H9 (cell line): Measurements from ENCODE around the gene PRR12. TPM values are rescaled to one million over a fixed set of nuclear protein-coding genes. Genes with fewer than 3 reads are reported as not detected.

Experiments used
- DNase-seq: peaks from one replicate; pipeline ENCODE4 v3.0.0-alpha.2; 2017
- H2AFZ ChIP-seq: one replicate; pipeline ENCODE4 v1.6.1; 2013; ENCODE audit warnings: mild to moderate bottlenecking, low read length, control low read depth, moderate library complexity
- H2AK5ac ChIP-seq: 2 replicates; pipeline ENCODE4 v1.6.1; 2013; ENCODE audit warnings: low read length, control low read depth, mixed read lengths; ENCODE audit not compliant: insufficient read length
- H2BK120ac ChIP-seq: one replicate; pipeline ENCODE4 v1.6.1; 2013; ENCODE audit warnings: low read depth, mild to moderate bottlenecking, low read length, control low read depth, inconsistent platforms; ENCODE audit not compliant: poor library complexity, severe bottlenecking
- H2BK12ac ChIP-seq: 2 replicates; pipeline ENCODE4 v1.6.1; 2013; ENCODE audit warnings: low read length, control low read depth, mixed read lengths, low read depth; ENCODE audit not compliant: insufficient read length
- H2BK15ac ChIP-seq: 2 replicates; pipeline ENCODE4 v1.6.1; 2013; ENCODE audit warnings: low read depth, low read length, control low read depth
- H2BK20ac ChIP-seq: one replicate; pipeline ENCODE4 v1.6.1; 2013; ENCODE audit warnings: low read depth, mild to moderate bottlenecking, low read length, control low read depth, inconsistent platforms; ENCODE audit not compliant: poor library complexity, severe bottlenecking
- H2BK5ac ChIP-seq: 2 replicates; pipeline ENCODE4 v1.6.1; 2013; ENCODE audit warnings: low read length, control low read depth, mixed read lengths; ENCODE audit not compliant: insufficient read length
- H3K14ac ChIP-seq: 2 replicates; pipeline ENCODE4 v1.6.1; 2013; ENCODE audit warnings: low read length, control low read depth; ENCODE audit not compliant: insufficient read depth
- H3K18ac ChIP-seq: 2 replicates; pipeline ENCODE4 v1.6.1; 2013; ENCODE audit warnings: low read depth, mild to moderate bottlenecking, mixed read lengths, low read length, control low read depth; ENCODE audit not compliant: insufficient read length
- H3K23ac ChIP-seq: 2 replicates; pipeline ENCODE4 v1.6.1; 2013; ENCODE audit warnings: low read length, control low read depth, mixed read lengths, low read depth; ENCODE audit not compliant: insufficient read length
- H3K23me2 ChIP-seq: 2 replicates; pipeline ENCODE4 v1.6.1; 2013; ENCODE audit warnings: low read depth, mild to moderate bottlenecking, mixed read lengths, low read length, control low read depth; ENCODE audit not compliant: insufficient read length, poor library complexity, severe bottlenecking
- H3K27ac ChIP-seq: 2 replicates; pipeline ENCODE4 v1.5.1; 2013; ENCODE audit warnings: low read length, control low read depth, mixed read lengths, low read depth; ENCODE audit not compliant: insufficient read length
- H3K27me3 ChIP-seq: 2 replicates; pipeline ENCODE4 v1.6.1; 2013; ENCODE audit warnings: low read length, control low read depth, inconsistent platforms; ENCODE audit not compliant: insufficient read depth
- H3K4ac ChIP-seq: 2 replicates; pipeline ENCODE4 v1.6.1; 2013; ENCODE audit warnings: low read depth, mild to moderate bottlenecking, control low read depth, inconsistent platforms, low read length, moderate library complexity
- H3K4me1 ChIP-seq: 2 replicates; pipeline ENCODE4 v1.6.1; 2013; ENCODE audit warnings: low read length, control low read depth, inconsistent platforms; ENCODE audit not compliant: insufficient read depth
- H3K4me2 ChIP-seq: 2 replicates; pipeline ENCODE4 v1.6.1; 2013; ENCODE audit warnings: low read length, control low read depth, mixed read lengths; ENCODE audit not compliant: insufficient read length, insufficient read depth
- H3K56ac ChIP-seq: 2 replicates; pipeline ENCODE4 v1.6.1; 2013; ENCODE audit warnings: low read depth, mild to moderate bottlenecking, mixed read lengths, low read length, control low read depth; ENCODE audit not compliant: insufficient read length
- H3K79me1 ChIP-seq: 2 replicates; pipeline ENCODE4 v1.6.1; 2013; ENCODE audit warnings: low read depth, mild to moderate bottlenecking, moderate library complexity, low read length, control low read depth, inconsistent platforms; ENCODE audit not compliant: insufficient read depth, poor library complexity, severe bottlenecking
- H3K79me2 ChIP-seq: 2 replicates; pipeline ENCODE4 v1.6.1; 2013; ENCODE audit warnings: low read length, control low read depth, inconsistent platforms; ENCODE audit not compliant: insufficient read depth
- H3K9ac ChIP-seq: 2 replicates; pipeline ENCODE4 v1.6.1; 2013; ENCODE audit warnings: low read length, control low read depth, mixed read lengths; ENCODE audit not compliant: insufficient read length; ENCODE audit errors: extremely low read depth
- H3K9me3 ChIP-seq: one replicate; pipeline ENCODE4 v1.6.1; 2013; ENCODE audit warnings: low read depth, low read length, inconsistent platforms; ENCODE audit not compliant: control insufficient read depth
- H3T11ph ChIP-seq: one replicate; pipeline ENCODE4 v1.6.1; 2013; ENCODE audit warnings: mild to moderate bottlenecking, low read length, control low read depth, inconsistent platforms
- H4K20me1 ChIP-seq: one replicate; pipeline ENCODE4 v1.6.1; 2013; ENCODE audit not compliant: control insufficient read depth, insufficient read length, insufficient read depth
- H4K5ac ChIP-seq: 2 replicates; pipeline ENCODE4 v1.6.1; 2013; ENCODE audit warnings: low read depth, mild to moderate bottlenecking, mixed read lengths, low read length, control low read depth; ENCODE audit not compliant: insufficient read length
- H4K8ac ChIP-seq: replicated peaks from 2 replicates; pipeline ENCODE4 v1.6.1; 2013; ENCODE audit warnings: low read length, control low read depth, mixed read lengths, low read depth; ENCODE audit not compliant: insufficient read length
- H4K91ac ChIP-seq: 2 replicates; pipeline ENCODE4 v1.6.1; 2013; ENCODE audit warnings: low read depth, mild to moderate bottlenecking, moderate library complexity, mixed read lengths, low read length, control low read depth; ENCODE audit not compliant: insufficient read length
- H3K27ac Mint-ChIP-seq, 3 experiments: 2 replicates in 2 of 3; 3 replicates in 1 of 3; pipeline ENCODE4 v1.8.0; 2020 to 2021; ENCODE audit warnings: mixed read lengths in 3 of 3, mild to moderate bottlenecking in 1 of 3, moderate library complexity in 1 of 3
- H3K27me3 Mint-ChIP-seq: 2 replicates; pipeline ENCODE4 v1.8.0; 2021; ENCODE audit warnings: low read depth, mild to moderate bottlenecking, moderate library complexity, mixed read lengths
- H3K36me3 Mint-ChIP-seq, 3 experiments: 2 replicates in 2 of 3; 3 replicates in 1 of 3; pipeline ENCODE4 v1.8.0; 2020 to 2021; ENCODE audit warnings: low read depth in 3 of 3, mixed read lengths in 3 of 3; ENCODE audit not compliant: insufficient read depth in 1 of 3
- H3K4me1 Mint-ChIP-seq, 2 experiments: 2 replicates each; pipeline ENCODE4 v1.8.0; 2020; ENCODE audit warnings: mixed read lengths in 2 of 2
- H3K4me3 Mint-ChIP-seq, 2 experiments: 2 replicates in 1 of 2; 3 replicates in 1 of 2; pipeline ENCODE4 v1.8.0; 2020 to 2021; ENCODE audit warnings: mild to moderate bottlenecking in 2 of 2, mixed read lengths in 2 of 2, moderate library complexity in 1 of 2
- H3K9me3 Mint-ChIP-seq, 2 experiments: 2 replicates in 1 of 2; 3 replicates in 1 of 2; pipeline ENCODE4 v1.8.0; 2020; ENCODE audit warnings: mild to moderate bottlenecking in 2 of 2, mixed read lengths in 2 of 2, moderate library complexity in 1 of 2
- CTCF ChIP-seq: fragments of 200-600 bp; sonication (generic); conservative IDR thresholded peaks from 3 replicates; pipeline ENCODE4 v1.8.0; 2021; ENCODE audit warnings: antibody characterized with exemption, mild to moderate bottlenecking
- WGBS: extraction: QIAGEN DNeasy Blood & Tissue Kit; methylation state at CpG from one replicate; pipeline ENCODE4 v1.1.7; 2013; ENCODE audit warnings: missing lambda C conversion rate, low lambda C conversion rate, mixed read lengths; ENCODE audit not compliant: insufficient read length; ENCODE audit errors: extremely low coverage; 5-methylcytosine and 5-hydroxymethylcytosine counted together
- total RNA-seq: library from RNA; stranded (reverse); gene quantifications from 2 replicates; pipeline ENCODE4 v1.2.1, GENCODE V29; 2021

PRR12 gene
- total RNA-seq, 1 experiment from 2014 or later, result 65.9 TPM

GRCh38 chr19:49641688-49642491, 50.9 kb downstream of the PRR12 start, which contains the start of gene SCAF1:
TSS of gene SCAF1 (plus strand) at chr19:49642209. CDS start at chr19:49645027, 2,818 bp downstream.
- peak within 1 kb of the TSS; percentile 87 for H3K18ac ChIP-seq
- Mint-ChIP-seq H3K27me3 (peaks cover 13% of the 10 kb centered on the region), H3K27ac (peak within 1 kb of the TSS; percentile 99 to 100 (median 100)), H3K4me1 (peaks cover 48 to 62% of the 10 kb centered on the region in 2 experiments), H3K4me3 (peak within 1 kb of the TSS; percentile 94 to 99), H3K9me3 (no peaks in the 10 kb centered on the region; a peak in 1 of 5 replicates), H3K36me3 (peaks cover 19 to 32% (median 21%) of the 10 kb centered on the region in 3 experiments)
- H2AK5ac ChIP-seq, result no peak within 1 kb of the TSS
- no peak for TF ChIP-seq CTCF
- H2BK5ac ChIP-seq, result peak within 1 kb of the TSS; percentile 83
- WGBS, result no CpG with 5 or more reads among the region's 87 CpGs
- H2BK15ac ChIP-seq, result no peak within 1 kb of the TSS
- peak within 1 kb of the TSS; percentile 62 for H2BK120ac ChIP-seq
- H3K9ac ChIP-seq, result peak within 1 kb of the TSS; percentile 98
- peak; percentile 100 for DNase-seq
- no peak within 1 kb of the TSS for H4K91ac ChIP-seq
- H2BK12ac ChIP-seq, result peak within 1 kb of the TSS; percentile 29
- no peaks in the 10 kb centered on the region for H4K20me1 ChIP-seq
- H4K8ac ChIP-seq, result no peak within 1 kb of the TSS
- H3K4ac ChIP-seq, result peak within 1 kb of the TSS; percentile 63; the same call in 1 of the 2 replicates
- no peak within 1 kb of the TSS for H2BK20ac ChIP-seq
- peak within 1 kb of the TSS; percentile 85 for H3T11ph ChIP-seq
- peaks cover 9% of the 10 kb centered on the region for H3K79me2 ChIP-seq
- no peaks in the 10 kb centered on the region for H3K9me3 ChIP-seq
- peaks cover 20% of the 10 kb centered on the region for H3K23me2 ChIP-seq
- peaks cover 13% of the 10 kb centered on the region for H3K79me1 ChIP-seq
- no peak within 1 kb of the TSS for H3K23ac ChIP-seq
- H3K14ac ChIP-seq, result peak within 1 kb of the TSS; percentile 89
- no peak within 1 kb of the TSS for H3K56ac ChIP-seq
- peak within 1 kb of the TSS; percentile 89 for H3K27ac ChIP-seq
- no peak within 1 kb of the TSS for H2AFZ ChIP-seq
- no peak within 1 kb of the TSS for H4K5ac ChIP-seq
- H3K4me2 ChIP-seq, result peak within 1 kb of the TSS; percentile 94
- no peaks in the 10 kb centered on the region for H3K27me3 ChIP-seq
- no peaks in the 10 kb centered on the region; the same call in 1 of the 2 replicates for H3K4me1 ChIP-seq
